ENCODE results near the gene CES5A.
"Not testable (repeated sequence)": the region's sequence is repeated elsewhere in the genome, so short reads cannot be mapped to it uniquely, and the experiment has no call there.

Gene CES5A

GRCh38 chr16:55846598-55847346 is 28.4 kb downstream of the CES5A start:
- in situ Hi-C loops (cut with HindIII; ENCODE audit: low sequenced_read_pairs) = no loop called here
- DNase-seq (ENCODE audit: low read depth) = no peak
- TF ChIP-seq CTCF (IDR thresholded peaks at IDR 0.05; ENCODE audit: low read depth, low read length, missing control alignments) = no peak
- H3K4me3 ChIP-seq (ENCODE audit: low read depth, low read length) = no peak overlapping the region

GRCh38 chr16:55843105-55843395 is 32.1 kb downstream of the CES5A start:
- no peak overlapping the region for H3K4me3 ChIP-seq (ENCODE audit: low read depth, low read length)
- no peak for TF ChIP-seq CTCF (IDR thresholded peaks at IDR 0.05; ENCODE audit: low read depth, low read length, missing control alignments)
- in situ Hi-C loops (cut with HindIII; ENCODE audit: low sequenced_read_pairs) = no loop called here

GRCh38 chr16:55842369-55843104 is 32.6 kb downstream of the CES5A start:
- in situ Hi-C loops (cut with HindIII; ENCODE audit: low sequenced_read_pairs) = no loop called here
- peak; percentile 68 for TF ChIP-seq CTCF (IDR thresholded peaks at IDR 0.05; ENCODE audit: low read depth, low read length, missing control alignments)
- DNase-seq (ENCODE audit: low read depth) = peak; percentile 13
- H3K4me3 ChIP-seq (ENCODE audit: low read depth, low read length) = no peak overlapping the region

More at GRCh38 chr16:55843105-55843395, 32.1 kb downstream of the CES5A start:
- DNase-seq (ENCODE audit: low read depth) = no peak

GRCh38 chr16:55839115-55839514 is 36.1 kb downstream of the CES5A start:
- H3K4me3 ChIP-seq (ENCODE audit: low read depth, low read length) = no peak overlapping the region
- TF ChIP-seq CTCF (IDR thresholded peaks at IDR 0.05; ENCODE audit: low read depth, low read length, missing control alignments) = no peak
- DNase-seq (ENCODE audit: low read depth) = no peak
- in situ Hi-C loops (cut with HindIII; ENCODE audit: low sequenced_read_pairs) = no loop called here

- no peak for DNase-seq (ENCODE audit: low read depth)
- no peak for TF ChIP-seq CTCF (IDR thresholded peaks at IDR 0.05; ENCODE audit: low read depth, low read length, missing control alignments)
- no peak overlapping the region for H3K4me3 ChIP-seq (ENCODE audit: low read depth, low read length)
- in situ Hi-C loops (cut with HindIII; ENCODE audit: low sequenced_read_pairs) = no loop called here
These were observed 39.0 kb downstream of the CES5A start for GRCh38 chr16:55836158-55836611.

GRCh38 chr16:55835581-55835980 is 39.6 kb downstream of the CES5A start:
- DNase-seq (ENCODE audit: low read depth) = no peak
- no peak for TF ChIP-seq CTCF (IDR thresholded peaks at IDR 0.05; ENCODE audit: low read depth, low read length, missing control alignments)
- in situ Hi-C loops (cut with HindIII; ENCODE audit: low sequenced_read_pairs) = no loop called here
- no peak overlapping the region for H3K4me3 ChIP-seq (ENCODE audit: low read depth, low read length)

- H3K4me3 ChIP-seq (ENCODE audit: low read depth, low read length); DNase-seq (ENCODE audit: low read depth); in situ Hi-C loops (cut with HindIII; ENCODE audit: low sequenced_read_pairs): not testable (repeated sequence)
These were observed 40.0 kb downstream of the CES5A start for GRCh38 chr16:55835173-55835572.

Data from astrocyte of the cerebellum (primary cell).